WTC11 (cell line): ENCODE results near the gene GRM4.

ENCODE experiments used
- RELA ChIP-seq: sonication (generic); formaldehyde crosslinking; IDR thresholded peaks from 2 replicates; pipeline ENCODE4 v1.8.1; 2022; ENCODE audit warnings: missing genetic modification reagents, mild to moderate bottlenecking, borderline replicate concordance
- SMAD3 ChIP-seq: sonication (generic); formaldehyde crosslinking; IDR thresholded peaks from 2 replicates; pipeline ENCODE4 v1.8.0; 2022; ENCODE audit warnings: missing genetic modification reagents, mild to moderate bottlenecking, borderline replicate concordance
- ZMAT4 ChIP-seq: fragments of 250-450 bp; sonication (Bioruptor Pico); IDR thresholded peaks from 2 replicates; pipeline ENCODE4 v1.9.0; 2021; ENCODE audit warnings: mild to moderate bottlenecking

GRCh38 chr6:34155471-34156300 lies 9.8 kb upstream of the GRM4 start:
- TF ChIP-seq SMAD3 (CRISPR knock-in tag) (no peak), ZMAT4 (no peak), RELA (CRISPR knock-in tag) (no peak)
